NOMO-1 (cell line): ENCODE measurements around the gene NEU4.
"Not testable (repeated sequence)": the region's sequence is repeated elsewhere in the genome, so short reads cannot be mapped to it uniquely, and the experiment has no call there.

Experiments
- DNase-seq, 2 experiments: peaks; one replicate each; lab custom pipeline; 2025; ENCODE audit not compliant: unreplicated experiment in 2 of 2; lab: John Stamatoyannopoulos, UW

The NEU4 gene

GRCh38 chr2:241798081-241798630 is 10.8 kb upstream of the NEU4 start:
- no peak for DNase-seq

- DNase-seq = no peak
These were observed 10.1 kb upstream of the NEU4 start for GRCh38 chr2:241798631-241799521.

GRCh38 chr2:241799522-241800197 is 9.3 kb upstream of the NEU4 start:
- no peak for DNase-seq

GRCh38 chr2:241800198-241800903 is 8.6 kb upstream of the NEU4 start:
- DNase-seq = not testable (repeated sequence)

GRCh38 chr2:241801611-241802420 is 7.2 kb upstream of the NEU4 start:
- no peak for DNase-seq

- DNase-seq = no peak
These were observed 6.3 kb upstream of the NEU4 start for GRCh38 chr2:241802421-241803318.

GRCh38 chr2:241803387-241804325 is 5.3 kb upstream of the NEU4 start:
- DNase-seq = peak; percentile 37 to 47

- peak; percentile 42 to 60 for DNase-seq
These were observed 4.4 kb upstream of the NEU4 start for GRCh38 chr2:241804326-241805229.

GRCh38 chr2:241806217-241806616 is 2.8 kb upstream of the NEU4 start:
- DNase-seq = not testable (repeated sequence)

GRCh38 chr2:241808051-241808720 is 807 bp upstream of the NEU4 start:
- DNase-seq = no peak

GRCh38 chr2:241809383-241810306 is 652 bp downstream of the NEU4 start:
- no peak for DNase-seq

- DNase-seq = no peak
These were observed 1.6 kb downstream of the NEU4 start for GRCh38 chr2:241810307-241811200.

GRCh38 chr2:241811201-241811951 is 2.4 kb downstream of the NEU4 start:
- DNase-seq = no peak
